Measurements from ENCODE around the gene VWA2.

The VWA2 gene

GRCh38 chr10:114246679-114247305 lies 7.7 kb downstream of the VWA2 start:
- DNase-seq: no peak

DNA sequence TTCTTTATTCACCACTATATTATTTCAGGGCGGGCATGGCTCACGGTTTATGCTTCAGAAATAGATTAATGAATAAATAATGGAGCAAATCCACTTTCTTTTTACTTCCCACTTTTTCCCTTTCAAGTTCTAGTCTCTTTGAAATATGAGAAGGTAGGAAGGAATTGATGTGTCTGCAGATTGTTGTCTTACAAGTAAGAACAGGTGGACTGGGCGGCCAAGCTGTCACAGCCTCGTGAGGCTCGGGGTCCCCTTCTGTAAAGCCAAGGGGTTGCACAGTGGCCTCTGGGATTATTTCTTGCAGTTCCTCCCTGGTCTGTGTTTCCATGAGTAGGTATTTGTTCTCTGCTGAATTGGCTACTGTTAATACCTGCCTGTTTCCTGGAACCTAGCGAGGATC lies 11.2 kb downstream of the VWA2 start:
- no peak for DNase-seq

- DNase-seq: no peak
These were observed 11.7 kb downstream of the VWA2 start for GRCh38 chr10:114250716-114251115.

DNA sequence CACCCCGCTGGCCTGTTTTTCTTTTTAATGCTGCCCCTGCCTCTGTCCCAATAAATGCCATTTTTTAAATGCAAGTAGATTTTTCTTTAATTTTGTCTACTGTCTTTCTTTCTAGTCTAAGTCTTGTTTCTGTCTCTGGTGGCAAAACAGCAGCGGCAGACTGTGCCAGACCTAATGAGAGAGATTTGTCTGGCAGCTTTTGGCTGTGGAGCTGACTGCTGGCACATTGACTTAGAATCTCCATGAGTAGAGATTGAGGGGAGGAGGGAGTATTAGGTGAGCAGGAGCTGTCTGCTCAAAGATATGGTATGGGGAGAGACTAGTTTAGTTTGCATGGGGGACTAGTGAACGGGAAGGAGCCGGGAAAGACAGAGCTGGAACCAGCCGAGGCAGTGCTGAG lies 13.0 kb downstream of the VWA2 start:
- DNase-seq: no peak

DNA sequence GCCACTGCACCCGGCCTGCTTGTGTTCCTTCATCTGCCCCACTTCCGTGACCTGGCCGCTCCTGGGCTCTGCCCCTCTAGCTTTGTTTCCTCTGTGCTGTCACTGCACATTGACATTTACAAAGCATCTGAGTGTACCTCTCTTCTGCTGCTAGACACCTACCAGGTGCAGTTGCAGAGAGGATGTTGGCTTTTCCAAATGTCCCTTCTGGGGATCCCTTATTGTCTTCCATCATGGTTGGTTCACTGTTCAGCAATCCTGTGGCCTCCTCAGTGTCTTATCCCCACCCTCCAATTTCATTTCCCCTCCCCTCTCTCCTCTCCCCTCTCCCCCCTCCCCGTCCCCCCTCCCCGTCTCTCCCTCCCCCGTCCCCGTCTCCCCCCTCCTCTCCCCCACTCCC lies 13.8 kb downstream of the VWA2 start:
- no peak for DNase-seq

DNA sequence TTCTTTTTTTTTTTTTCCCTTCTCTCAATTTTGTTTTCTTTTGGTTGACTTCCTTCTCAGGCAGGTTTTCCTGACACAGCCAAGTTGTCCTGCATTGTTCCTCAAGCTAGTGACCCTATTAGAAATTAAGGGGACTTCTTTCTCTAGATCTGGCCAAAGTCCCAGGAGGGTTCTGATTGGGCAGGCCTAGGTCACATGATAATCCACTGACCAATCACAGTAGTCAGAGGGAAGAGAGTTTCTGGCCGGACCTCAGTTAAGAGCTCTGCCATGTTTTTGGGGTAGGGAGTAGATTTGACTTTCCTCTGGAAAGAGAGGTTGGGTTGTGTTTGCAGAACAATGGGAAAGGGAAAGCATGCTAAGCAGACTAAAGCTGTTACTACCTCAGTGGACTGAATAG lies 16.2 kb downstream of the VWA2 start:
- DNase-seq: no peak

- DNase-seq: no peak
These were observed 17.1 kb downstream of the VWA2 start for GRCh38 chr10:114256008-114256765.

- DNase-seq: no peak
These were observed 17.8 kb downstream of the VWA2 start for GRCh38 chr10:114256822-114257221.

DNA sequence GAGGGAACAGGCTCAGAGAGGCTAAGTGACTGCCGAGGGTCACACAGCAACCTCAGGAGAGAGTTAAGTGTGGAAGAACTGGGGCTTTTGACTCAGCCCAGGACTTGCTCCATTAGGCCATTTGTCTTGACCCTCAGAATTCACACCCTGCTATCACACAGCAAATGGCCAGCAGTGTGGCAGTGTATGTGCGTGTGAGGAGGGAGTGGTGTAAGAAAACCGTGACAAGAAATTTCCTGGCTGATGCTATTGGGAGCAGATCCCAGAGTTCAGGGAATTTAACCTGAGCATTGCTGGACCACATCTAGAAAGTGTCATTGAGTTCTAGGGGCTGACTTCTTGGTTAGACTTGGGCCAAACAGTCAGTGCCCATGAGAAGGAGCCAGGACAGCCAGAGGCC lies 18.4 kb downstream of the VWA2 start:
- DNase-seq: no peak

DNA sequence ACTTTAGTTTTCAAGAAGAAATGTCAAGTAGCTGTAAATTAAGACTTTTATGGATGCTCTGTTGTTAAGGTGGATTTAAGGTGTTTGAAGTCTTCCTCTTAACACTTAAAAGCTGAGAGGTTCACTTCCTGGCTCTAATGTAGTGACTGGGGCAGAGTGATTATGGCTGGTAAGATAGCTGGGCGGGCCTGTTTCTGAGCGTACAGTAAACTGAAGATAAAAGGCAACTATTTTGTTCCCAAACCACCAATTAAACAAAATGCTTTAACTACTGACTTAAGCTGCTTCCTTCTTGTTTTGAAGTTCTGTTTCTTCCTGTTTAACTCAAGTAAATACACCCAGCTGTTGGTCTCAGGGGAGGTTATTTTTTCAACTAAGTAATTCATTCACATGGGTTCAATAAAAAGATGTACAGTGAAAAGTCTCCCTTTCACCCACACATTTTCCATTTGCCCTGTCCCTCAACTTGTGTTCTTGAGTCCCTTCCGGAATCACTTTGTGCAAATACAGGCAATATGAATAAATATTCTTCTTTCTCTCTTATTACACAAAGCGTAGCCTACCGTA lies 19.3 kb downstream of the VWA2 start:
- DNase-seq: no peak

DNA sequence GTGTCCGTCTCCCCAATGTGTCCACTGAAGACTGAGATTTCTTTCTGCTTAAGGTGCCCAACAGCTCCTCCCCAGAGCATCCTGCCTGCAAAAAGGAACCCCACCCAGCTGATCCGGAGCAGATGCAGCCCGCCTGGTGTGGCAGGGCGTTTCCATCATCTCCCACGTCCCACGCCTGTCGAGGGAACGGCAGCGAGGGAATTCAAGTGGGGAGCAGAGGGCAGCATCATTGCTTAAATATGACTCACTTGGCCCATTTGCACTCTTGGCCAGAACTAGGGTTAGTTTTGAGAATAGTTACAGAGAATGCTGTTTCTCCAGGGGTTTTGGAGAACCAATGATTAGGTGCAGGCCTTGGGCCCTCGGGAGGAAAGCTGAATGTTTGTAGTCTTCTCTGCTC lies 20.8 kb downstream of the VWA2 start:
- no peak for DNase-seq

GRCh38 chr10:114260366-114260765 lies 21.3 kb downstream of the VWA2 start:
- DNase-seq: no peak

DNA sequence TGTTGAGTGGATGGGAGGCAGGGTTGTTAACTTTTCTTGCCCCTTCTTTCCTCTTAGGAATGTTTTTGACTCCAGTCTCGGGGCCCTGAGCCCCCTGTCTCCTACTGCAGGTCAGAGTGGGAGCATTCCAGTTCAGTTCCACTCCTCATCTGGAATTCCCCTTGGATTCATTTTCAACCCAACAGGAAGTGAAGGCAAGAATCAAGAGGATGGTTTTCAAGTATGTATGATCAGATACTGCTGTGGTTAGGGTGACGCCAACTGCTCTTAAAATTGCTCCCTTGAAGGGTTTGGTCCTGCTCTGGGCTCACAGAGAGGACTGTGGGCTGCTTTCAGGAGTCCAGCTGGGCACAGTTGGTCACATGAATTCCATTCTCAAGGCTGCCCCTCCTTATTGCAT lies 22.0 kb downstream of the VWA2 start:
- no peak for DNase-seq

DNA sequence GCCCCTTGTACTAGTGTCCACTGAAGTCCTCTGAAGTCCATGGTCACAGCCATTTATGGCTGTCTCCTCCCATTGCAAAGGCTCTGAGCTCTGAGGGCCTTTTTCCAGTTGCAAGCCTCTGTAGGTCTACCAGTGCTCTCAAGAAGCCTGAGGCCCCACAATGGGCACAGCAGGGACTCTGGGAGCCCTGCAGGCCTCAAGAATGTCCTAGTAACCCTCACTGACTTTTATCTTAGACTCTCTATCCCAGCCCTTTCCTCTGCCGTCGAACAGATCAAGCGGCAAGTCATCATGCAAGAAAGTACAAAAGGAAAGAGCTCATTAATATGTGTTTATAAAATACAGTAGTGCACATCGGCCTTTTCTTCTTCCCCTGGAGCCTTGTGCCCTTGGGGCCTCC lies 23.4 kb downstream of the VWA2 start:
- DNase-seq: no peak

DNA sequence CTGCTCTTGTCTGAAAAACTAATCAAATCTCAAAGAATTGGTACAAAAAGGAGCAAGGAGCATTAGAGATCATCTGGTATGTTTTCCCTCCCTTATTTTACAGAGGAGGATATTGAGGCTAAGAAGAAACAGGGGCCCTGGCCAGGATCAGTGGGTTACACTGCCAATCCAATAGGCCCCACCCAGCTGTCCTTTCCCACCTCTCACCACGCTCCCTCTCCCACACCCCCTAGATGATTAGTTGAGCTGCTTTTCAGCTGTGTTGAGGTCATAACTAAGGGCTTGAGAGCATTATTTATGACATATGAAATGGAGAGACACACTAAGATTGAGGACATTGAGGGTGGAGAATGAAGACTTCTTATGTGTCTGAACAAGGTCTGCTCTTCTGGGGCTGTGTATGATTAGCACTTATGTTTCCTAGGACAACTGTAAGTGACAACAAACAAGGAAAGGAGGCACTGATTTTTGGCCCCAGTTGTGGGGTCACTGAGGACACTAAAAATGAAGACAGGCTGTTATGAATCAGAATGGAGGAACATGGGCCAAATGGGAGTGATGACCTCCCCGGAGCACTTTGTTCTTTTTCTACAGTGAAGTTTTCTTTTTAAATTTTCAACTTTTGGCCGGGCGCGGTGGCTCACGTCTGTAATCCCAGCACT lies 26.5 kb downstream of the VWA2 start:
- DNase-seq: no peak

- no peak for DNase-seq
These were observed 27.5 kb downstream of the VWA2 start for GRCh38 chr10:114266521-114266920.

DNA sequence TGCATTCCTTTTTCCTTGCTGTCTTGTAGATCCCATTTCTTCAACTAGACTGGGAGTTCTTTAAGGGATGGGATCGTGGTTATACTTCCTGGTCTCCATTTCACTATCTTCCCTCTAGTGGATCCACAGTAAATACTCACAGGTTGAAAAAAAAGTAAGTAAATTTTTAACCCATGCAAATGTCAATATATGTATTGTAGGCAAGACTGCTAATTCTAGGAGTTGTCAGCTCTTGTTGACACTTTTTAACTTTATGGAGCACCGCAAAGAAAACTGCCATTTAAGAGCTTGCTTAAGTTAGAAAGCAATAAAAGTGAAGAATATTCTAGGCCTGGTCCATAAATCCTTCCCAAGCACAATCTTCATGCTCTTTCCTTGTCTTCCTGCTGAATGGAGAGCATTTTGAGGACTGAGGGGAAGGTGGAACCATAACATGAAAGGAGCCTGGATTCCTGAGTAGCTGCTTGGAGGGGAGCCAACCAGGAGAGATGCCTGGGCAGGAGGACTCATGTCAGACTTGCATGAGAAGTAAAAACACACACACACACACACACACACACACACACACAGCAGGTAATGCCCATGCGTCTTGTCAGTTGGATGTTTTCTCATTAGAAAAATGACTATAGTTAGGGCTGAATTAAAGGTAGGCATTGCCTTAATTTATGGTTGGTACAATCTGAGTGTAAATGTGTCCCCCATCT lies 32.2 kb downstream of the VWA2 start:
- no peak for DNase-seq

DNA sequence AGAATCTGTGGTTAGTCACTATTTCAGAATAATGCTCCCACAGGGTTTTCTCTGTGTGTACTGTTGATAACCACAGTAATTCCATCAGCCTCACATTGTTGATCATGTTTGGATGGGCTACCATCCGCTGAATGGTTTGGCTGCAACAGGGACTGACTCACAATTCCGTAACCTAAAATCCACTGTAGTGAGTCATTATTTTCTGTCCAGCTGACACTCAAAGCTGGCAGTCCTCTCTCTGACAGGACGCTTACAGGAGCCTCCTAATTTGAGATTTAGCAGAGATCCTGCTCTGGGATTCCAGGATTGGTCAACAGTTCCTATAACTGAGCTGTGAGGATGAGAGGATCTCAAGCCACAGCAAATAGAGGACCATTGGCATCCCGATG lies 32.7 kb downstream of the VWA2 start:
- no peak for DNase-seq

- no peak for DNase-seq
These were observed 33.6 kb downstream of the VWA2 start for GRCh38 chr10:114272696-114273095.

DNA sequence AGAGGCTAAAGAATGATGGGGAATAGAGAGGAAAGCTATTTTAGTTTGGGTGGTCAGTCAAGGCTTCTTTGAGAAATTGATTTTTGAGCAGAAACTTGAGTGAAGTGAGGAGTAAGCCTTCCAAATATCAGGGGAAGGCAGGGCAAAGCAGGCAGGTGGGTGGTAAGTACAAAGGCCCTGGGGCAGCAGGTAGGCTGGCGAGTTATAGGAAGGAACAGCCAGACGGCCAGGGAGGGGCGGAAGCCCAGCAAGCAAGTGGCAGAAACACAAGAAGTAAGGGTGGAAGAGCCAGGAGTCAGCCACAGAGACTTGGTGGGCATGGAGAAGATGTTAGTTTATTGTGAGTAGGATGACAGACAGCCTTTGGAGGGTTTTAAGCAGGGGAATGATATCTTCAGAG lies 34.9 kb downstream of the VWA2 start:
- no peak for DNase-seq

GRCh38 chr10:114274616-114275453 lies 35.8 kb downstream of the VWA2 start:
- DNase-seq: no peak

GRCh38 chr10:114276066-114276465 lies 37.0 kb downstream of the VWA2 start:
- DNase-seq: no peak
